ENCODE data around the gene PMVK.
"Not testable (repeated sequence)": the region's sequence is repeated elsewhere in the genome, so short reads cannot be mapped to it uniquely, and the experiment has no call there.

PMVK gene

DNA sequence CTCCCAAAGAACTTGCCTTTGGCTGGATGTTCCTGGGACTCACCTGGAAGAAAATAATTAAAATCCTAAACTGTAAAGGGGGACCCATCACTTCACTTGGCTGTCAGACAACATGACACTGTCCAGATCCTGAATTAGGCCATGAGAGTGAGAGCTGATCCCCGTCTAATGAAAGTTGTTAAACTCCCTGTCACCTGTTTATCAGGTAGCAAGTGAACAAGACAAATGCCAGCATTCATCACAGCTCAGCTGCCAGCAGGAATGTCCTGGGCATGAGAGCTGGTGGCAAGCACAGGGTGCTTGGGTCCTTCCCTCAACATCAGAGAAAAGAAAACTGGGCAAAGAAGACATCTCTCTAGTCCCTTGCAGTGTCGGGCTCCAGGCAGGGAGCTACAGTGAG is 23.8 kb downstream of the PMVK start:
- no peak for DNase-seq (ENCODE audit: low read depth)

DNA sequence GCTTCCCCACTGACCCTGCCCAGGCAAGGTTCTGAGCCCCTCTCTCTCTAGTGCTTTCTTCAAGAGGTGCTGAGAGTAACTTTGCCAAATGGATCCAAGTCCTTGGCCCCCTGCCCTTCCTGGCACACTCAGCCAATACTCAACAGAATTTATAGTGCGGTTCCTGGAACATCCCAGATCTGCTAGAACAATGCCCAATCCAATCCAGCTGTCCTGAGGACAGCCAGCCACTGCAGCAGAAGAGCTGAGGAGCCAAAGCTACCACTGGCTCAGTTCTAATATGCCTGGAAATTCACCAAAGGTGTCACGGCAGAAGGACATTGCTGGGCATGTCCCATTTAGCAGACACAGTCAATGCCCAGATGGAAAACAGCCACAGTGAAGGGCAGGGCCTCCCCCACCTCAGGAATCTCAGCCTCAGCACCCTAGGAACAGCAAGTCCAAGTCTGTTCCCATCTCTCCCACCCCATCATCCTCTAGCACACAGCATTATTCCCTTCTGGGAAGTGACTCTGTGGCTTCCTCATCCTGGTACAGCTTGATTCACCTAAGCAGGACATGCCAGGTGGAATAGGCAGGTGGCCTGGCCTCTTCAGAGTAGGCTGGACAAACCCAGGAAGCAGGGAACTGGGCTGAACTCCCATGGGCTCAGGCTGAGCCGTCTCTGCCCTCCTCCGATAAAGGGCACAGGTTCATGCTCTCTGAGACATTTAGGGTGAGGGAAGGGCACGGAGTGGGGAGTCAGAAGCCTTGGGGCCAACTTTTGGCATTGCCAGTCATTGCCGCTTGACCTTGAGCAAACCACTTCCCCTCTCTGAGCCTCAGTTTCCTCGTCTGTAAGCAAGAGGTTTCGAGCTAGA is 24.6 kb downstream of the PMVK start:
- no peak for DNase-seq (ENCODE audit: low read depth)

DNA sequence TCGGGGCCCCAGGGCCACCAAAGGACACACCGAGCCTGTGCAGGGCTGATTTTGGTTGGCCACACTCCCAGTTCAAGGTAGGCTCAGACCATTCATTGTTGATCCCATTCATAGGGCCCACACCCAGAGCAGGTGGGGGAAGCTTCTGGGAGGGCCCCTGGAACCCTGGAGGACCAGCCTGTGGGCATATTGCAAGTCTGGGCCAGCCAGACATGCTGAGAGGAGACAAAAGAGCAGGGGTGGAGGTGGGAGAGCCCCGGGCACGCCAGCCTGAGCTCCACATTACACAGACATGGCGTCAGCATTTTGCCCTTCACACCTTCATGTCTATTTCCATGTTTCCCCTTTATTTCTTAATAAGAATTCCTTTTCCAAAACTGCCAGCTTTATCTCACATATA is 25.7 kb downstream of the PMVK start:
- no peak for DNase-seq (ENCODE audit: low read depth)

DNA sequence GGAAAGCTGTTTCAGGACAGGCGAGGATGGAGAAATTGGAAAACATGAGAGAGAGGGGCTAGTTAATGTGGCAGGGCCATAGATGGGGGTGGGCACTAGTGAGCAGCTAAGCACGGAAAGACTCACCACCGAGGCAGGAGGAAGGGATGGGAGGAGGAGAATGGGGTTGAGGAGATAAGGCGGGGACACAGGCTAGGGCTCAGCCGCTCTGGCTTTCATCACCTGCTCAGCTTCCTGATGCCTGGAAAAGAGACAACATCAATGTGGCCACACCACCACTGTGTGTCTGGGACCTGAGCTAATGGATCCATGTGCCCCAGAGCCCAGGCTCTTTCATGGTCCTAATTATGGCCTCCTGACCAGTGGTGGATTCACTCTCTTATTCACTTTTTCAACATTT is 27.6 kb downstream of the PMVK start:
- DNase-seq (ENCODE audit: low read depth): no peak

DNA sequence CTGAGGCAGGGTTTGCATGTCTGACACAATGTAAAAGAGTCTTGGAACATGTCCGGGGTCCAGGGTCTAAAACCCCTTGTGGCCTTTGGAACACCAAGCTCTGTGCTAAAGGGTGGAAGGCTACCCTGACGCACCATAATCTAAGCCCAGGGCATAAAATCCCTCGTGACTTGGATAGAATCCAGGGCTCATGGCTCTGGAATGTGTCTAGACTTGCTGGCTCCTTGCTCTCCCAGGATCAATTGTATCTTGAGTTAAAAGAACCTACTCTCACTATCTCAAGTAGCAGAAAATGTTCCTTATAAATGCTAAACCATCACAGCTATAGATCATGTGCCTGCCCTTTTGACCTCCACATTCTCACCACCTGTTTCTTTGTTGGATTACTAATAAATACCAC is 28.4 kb downstream of the PMVK start:
- not testable (repeated sequence) for DNase-seq (ENCODE audit: low read depth)

DNA sequence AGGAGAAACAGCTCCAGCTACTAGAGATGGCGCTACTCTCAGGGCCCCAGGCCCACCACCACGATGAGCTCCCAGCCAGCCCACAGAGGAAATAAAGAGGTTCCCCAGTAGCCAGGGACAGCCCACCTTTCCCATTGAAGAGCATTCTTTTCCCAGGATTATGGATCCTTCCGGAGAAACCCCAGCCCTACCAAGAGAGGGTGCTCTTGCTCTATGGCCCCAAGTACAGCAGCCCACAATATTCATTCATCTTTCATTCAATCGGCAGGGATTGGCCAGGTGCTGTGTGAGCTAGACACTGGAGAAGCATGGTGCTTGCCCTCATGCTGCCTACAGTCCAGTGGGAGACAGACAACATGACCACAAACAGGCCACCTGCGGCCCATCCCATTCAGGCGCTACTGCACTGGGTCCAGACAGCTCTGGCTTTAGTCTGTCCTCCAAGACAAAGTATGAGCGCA is 29.9 kb downstream of the PMVK start:
- DNase-seq (ENCODE audit: low read depth): no peak

DNA sequence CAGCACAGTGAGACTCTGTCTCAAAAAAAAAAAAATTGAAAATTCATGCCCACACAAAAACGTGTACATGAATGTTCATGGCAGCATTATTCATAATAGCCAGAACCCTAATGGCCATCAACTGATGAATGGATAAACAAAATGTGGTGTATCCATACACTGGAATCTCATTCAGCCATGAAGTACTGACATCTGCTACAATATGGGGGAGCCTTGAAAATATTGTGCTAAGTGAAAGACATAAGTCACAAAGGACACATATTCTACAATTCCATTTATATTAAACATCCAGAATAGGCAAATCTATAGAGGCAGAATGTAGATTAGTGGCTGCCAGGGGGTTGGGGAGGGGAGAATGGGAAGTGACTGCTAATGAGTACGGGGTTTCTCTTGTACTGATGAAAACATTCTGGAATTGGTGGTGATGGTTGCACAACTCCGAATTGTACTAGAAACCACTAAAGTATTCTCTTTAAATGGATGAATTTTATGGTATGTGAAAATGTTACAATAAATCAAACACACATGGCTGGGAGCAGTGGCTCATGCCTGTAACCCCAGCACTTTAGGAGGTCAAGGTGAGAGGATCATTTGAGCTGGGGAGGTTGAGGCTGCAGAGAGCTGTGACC is 33.5 kb downstream of the PMVK start:
- DNase-seq (ENCODE audit: low read depth): no peak

DNA sequence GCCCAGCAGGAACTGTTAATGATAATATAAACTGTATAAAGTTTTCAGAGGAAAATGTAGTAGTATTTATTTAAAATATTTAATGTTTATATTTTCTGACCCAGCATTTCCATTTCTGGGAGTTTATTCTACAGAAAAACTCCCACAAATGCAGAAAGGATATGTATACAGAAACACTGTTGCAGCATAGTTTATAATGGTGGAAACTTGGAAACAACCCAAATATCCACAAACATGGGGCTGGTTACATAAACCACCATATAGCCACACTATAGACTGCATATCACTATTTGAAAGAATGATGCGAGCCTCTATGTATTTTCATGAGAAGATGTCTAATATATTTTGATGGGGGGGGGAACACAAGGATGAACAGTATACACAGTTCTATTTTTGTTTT is 34.9 kb downstream of the PMVK start:
- no peak for DNase-seq (ENCODE audit: low read depth)

DNA sequence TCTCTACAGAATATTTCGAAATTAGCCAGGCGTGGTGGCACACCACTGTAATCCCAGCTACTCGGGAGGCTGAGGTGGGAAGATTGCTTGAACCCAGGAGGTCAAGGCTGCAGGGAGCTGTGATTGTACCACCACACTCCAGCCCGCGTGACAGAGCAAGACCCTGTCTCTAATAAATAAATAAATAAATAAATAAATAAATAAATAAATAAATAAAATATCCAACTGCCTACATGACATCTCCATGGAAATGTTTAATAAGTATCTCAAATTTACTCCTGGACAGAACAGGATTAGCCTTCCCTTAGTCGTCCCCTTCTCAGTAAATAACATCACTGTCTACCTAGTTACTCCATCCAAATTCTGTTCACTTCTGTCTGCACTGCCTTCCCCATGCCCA is 37.5 kb downstream of the PMVK start:
- no peak for DNase-seq (ENCODE audit: low read depth)

GRCh38 chr1:154896771-154897286 is 39.7 kb downstream of the PMVK start:
- no peak for DNase-seq (ENCODE audit: low read depth)

- DNase-seq (ENCODE audit: low read depth): no peak
These were observed 40.7 kb downstream of the PMVK start for GRCh38 chr1:154895798-154896197.

GRCh38 chr1:154891452-154891851 is 45.1 kb downstream of the PMVK start:
- DNase-seq (ENCODE audit: low read depth): no peak

- DNase-seq (ENCODE audit: low read depth): no peak
These were observed 47.8 kb downstream of the PMVK start for GRCh38 chr1:154888757-154889156.

DNA sequence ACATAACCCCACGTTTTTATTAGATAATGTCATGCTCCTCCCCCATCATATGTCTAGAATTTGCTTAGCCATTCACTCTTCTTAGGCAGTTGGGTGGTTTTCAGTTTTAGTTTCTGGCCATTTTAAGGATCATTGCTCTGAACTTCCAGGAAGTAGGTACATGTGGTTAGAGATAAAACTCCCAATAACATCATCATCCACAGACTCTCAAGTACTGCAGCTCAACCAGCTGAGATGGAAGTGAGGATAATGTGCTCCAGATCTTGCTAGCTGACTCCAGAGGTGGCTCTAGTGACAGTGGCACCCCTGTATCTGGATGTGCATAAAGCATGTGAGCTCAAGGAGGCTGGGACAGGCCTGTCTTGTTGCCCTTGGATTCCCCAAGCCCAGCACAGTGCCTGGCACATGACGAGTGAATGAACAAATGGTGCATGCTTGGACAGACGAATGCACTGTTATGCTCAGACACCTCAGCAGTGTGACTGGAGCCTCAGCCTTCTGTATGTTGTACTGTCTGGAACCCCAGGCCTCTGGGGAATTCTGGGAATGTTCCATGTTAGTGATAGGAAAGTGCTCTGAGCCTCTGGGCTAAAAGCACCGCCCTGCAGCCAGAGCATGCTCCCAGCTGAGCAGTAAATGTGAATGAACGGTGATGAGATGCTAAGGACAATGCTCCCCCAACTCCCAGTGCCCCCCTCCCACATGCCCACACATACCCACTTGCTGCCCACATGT is 50.1 kb downstream of the PMVK start:
- no peak for DNase-seq (ENCODE audit: low read depth)

- no peak for DNase-seq (ENCODE audit: low read depth)
These were observed 51.4 kb downstream of the PMVK start for GRCh38 chr1:154884869-154885701.

DNA sequence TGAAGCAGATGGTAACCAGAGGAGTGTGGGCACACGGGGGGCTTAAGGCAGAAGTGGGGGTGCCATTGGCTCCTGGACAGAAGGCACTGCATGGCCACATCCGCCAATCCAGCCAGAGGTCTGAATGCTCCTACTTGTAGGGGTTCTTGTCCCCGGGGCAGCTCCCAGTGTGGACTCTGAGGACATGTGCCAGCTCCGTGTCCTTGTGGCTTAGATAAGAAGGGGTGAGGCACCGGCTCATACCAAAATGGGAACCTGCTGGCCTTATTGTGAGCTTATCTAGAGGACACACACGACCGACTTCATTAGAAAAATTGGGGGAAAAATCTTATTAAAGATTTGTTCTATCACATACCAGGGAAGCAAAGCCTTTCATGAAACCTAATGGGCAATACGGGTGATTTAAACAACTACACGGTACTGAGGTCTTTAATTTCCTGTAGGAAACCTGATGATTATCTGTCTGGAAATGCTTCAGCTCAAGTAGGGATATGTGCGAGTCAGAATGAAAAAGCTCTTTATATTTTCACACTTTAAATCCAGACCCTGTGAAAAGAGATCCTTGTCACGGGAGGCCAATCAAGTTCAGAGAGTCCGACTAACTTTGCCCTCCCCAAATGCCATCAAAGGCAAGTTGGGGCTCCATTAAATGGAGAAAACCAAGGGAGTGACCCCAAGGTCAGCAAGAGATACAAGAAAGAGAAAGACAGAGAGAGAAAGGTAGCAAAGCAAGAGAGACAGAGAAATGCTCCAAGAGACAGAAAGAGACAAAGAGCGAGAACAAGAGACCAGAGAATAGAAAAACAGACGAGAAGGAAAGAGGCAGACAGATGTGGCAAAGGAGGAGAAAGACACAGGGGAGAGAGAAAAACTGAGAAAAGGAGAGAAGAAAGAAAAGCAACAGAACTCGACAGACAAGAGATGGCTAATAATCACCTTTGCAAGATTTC is 52.3 kb downstream of the PMVK start:
- DNase-seq (ENCODE audit: low read depth): no peak

DNA sequence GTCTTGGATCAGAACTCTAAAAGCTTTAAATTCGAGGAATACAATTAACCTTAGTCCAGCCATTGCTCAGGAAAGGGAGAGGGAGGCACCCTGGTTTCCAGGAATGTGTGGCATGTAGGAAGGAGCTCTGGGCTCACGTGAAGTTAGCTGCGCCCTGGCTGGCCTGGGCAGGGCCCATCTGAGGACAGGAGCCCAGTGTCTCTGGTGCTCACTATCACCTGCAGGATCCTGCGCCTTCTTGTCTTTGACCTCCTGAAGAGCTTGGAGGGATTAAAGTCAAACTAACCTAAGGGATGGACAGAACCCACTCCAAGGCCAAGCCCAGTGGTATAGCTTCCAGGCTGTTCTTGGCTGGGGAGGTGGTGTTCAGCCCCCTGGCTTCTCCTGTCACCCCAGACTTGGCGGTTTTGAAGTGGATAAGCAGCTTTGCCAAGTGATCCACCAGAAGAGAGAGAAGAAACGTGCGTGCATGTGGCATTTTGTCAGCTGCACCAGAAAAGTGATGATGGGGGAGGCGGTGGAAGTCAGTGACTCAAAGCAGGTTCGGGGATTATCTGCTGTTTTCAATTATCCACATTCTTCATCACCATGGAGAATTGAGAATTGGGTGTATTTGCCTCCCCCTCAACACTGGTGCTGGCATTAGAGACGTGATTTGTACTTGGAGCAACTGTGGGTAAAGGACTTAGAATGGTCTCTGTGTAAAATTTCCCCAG is 54.5 kb downstream of the PMVK start:
- no peak for DNase-seq (ENCODE audit: low read depth)

- DNase-seq (ENCODE audit: low read depth): no peak
These were observed 55.8 kb downstream of the PMVK start for GRCh38 chr1:154880671-154881070.

GRCh38 chr1:154879038-154879421 is 57.5 kb downstream of the PMVK start:
- no peak for DNase-seq (ENCODE audit: low read depth)
